ENCODE data around the gene LOC128125822.
A peak's percentile ranks its signal among the peaks of the same experiment; 100 is the strongest.
"Not testable (repeated sequence)": the region's sequence is repeated elsewhere in the genome, so short reads cannot be mapped to it uniquely, and the experiment has no call there.

LOC128125822 gene

GRCh38 chr6:63572044-63572746, at the start of gene LOC128125822, which contains the start of gene PTP4A1:
LOC128125822 (plus strand) TSS chr6:63572480.
PTP4A1 (plus strand) TSS chr6:63572480; CDS start chr6:63576881, 4,401 bp downstream.
- DNase-seq = peak; percentile 97

GRCh38 chr6:63522911-63523287, 49.4 kb upstream of the LOC128125822 start:
- DNase-seq = not testable (repeated sequence)

- no peak for DNase-seq
These were observed 48.6 kb upstream of the LOC128125822 start for GRCh38 chr6:63523630-63524029.

DNA sequence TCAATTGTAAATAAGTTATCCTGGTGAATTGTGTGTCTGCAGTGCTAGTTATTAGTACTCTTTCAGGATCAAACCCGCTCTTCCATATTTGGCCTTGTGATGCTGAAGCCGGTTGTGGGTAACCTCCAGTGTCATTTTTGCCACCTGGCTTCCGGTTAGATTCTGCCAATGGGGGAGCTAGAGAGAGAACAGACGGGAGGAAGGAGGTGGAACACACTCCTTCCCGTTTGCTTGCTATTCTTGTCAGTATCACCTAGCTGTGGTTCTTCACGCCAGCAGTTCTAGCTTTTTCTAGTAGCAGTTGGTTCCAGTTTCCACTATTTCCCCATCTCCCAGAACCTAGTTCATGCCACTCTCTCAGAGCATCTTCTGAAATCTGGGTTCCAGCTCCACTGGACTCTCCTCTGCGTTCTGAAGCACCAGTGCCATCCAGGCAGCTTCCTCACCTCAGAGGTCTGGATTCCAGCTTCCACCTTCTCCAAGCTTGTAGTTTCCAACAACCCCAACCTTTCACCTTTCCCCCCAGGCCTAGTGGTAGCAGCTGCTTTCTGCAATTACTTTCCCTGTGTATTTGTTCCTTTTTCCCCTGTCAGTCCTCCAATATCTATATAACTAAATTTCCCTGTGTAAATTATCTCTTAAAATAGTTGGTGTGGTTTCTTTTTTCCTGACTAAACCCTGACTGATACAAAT, 46.9 kb upstream of the LOC128125822 start:
- DNase-seq = no peak

DNA sequence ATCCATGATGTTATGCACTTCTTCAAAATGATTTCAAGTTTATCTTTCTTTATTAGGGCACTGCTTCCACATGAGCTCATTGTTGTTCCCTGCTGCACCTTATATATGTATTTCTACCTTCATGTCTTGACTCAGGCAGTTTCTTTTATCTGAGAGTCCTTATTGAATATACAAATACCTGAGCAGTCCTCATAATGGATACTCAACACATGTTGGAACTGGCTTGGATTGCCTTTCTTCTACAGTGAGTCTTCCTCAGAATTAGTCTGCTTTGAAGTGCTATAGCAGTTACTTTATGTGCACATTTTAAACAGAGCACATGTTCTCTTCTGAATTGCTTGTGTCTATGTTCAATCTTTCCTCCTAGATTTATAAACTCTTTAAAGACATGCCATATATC, 45.3 kb upstream of the LOC128125822 start:
- DNase-seq = no peak

GRCh38 chr6:63527658-63528514, 44.4 kb upstream of the LOC128125822 start:
- DNase-seq = no peak

DNA sequence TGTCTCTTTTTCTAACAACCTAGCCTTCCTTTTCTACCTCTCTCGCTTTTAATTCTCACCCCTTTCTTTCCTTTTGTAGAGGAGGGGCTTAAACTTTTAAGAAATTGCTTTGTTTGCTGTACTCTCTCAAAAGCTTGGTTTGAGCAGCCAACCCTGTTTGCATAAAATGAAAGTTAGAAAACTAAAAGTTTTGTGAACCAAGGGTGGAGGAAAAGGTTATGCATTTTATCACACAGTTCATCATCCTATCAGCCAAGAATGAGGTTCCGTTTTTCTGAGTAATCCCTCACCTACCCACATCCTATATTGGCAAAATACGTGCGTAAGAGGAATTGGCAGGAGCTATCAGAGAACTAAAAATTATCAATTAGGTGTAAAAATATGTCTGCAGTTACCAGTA, 42.8 kb upstream of the LOC128125822 start:
- no peak for DNase-seq

DNA sequence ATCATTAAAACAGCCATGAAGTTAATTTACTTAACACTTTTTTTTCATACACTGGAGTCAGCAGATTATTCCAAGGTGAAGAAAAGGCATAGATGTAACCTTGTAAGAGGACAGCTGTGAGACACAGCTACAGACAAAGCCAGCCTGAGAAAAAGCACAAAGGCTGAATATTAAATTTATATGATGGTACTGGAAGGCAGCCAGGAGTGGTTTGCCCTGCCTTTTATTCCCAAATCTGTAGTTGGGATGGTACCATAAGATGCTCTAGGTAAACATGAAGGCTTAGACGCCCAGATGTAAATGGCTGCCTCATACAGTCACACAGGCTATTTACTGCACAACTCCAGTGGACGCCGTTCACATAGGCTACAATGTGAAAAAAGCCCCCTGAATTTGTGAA, 42.1 kb upstream of the LOC128125822 start:
- DNase-seq = no peak

DNA sequence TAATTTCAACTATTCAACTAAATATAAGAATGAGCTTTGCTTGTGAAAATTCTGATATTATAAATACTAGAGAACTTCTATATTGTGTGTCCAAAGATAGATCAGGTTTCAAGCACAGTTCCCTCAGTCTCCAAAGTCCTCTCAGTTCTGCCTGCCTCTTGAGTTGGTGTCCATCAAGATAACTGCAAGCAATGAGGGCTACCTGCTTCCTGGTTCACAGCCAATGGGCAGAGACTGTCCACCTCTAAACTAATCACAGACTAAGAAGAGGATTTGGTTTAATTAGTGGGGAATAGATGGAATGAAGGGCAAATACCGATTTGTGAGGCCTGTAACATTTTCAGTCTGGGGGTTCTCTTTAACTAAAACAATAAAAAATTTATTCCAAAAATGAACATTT, 41.3 kb upstream of the LOC128125822 start:
- DNase-seq = no peak

GRCh38 chr6:63533026-63533425, 39.3 kb upstream of the LOC128125822 start:
- no peak for DNase-seq

DNA sequence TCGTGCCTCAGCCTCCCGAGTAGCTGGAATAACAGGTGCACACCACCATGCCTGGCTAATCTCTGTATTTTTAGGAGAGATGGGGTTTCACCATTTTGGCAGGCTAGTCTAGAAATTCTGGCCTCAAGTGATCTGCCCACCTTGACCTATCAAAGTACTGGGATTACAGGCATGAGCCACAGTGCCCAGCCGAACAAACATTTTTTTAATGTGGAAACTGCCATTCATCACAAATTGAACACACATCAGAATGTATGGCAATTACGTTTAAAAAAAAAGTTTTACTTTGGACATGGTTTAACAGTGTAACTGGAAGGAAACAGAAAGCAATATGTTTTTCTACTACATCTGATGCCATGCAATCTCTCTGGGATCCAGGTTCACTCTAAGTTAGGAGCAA, 38.3 kb upstream of the LOC128125822 start:
- no peak for DNase-seq

- DNase-seq = no peak
These were observed 34.9 kb upstream of the LOC128125822 start for GRCh38 chr6:63537201-63537958.

DNA sequence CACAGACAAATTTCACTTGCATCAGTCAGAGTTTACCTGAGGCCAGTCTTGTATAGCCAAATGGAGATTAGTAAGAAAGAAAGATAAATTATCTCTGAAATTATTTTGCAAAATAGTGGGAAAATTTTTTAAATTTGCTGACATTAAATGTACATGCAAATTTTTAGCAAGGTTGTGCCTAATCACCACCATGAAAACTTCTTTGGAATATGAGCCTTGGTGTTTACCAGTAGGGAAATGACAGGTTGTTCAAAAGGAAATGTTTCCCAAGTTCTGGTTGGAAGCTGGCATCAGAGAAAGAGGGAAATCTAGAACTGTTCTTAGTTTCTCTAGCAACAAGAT, 34.4 kb upstream of the LOC128125822 start:
- no peak for DNase-seq

DNA sequence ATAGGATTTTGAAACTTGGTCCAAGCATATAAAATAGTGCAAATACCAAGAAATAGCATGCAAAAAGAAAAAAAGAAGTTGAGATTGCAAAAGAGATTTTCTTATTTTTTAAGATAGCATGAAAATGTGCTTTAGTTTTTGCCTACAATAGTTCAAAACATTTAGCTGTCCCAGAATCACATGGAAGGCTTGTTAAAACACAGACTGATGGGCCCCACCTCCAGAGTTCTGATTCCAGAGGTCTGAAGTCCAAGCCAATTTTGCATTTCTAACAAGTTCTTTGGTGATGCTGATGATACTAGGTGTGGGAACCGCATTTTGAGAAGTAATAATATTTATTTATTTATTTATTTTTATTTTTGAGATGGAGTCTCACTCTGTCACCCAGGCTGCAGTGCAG, 33.7 kb upstream of the LOC128125822 start:
- no peak for DNase-seq

DNA sequence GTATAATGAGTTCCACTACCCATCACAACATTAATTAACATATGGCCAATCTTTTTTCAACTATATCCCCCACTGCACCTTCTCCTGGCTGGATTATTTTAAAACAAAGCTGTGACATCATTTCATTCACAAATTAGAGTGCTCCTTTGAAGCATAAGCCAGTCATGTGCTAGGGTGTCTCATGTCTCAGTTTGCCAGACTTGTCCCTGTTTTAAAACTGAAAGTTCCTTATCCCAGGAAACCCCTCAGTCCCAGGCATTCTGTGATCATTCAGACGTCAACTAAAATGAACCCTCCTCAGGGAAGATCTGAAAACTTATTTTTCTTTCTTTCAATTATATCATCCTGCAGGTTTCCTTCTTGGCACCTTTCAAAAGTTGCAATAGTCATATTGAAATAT, 29.3 kb upstream of the LOC128125822 start:
- no peak for DNase-seq

GRCh38 chr6:63543982-63544381, 28.3 kb upstream of the LOC128125822 start:
- no peak for DNase-seq

GRCh38 chr6:63546236-63546635, 26.0 kb upstream of the LOC128125822 start:
- DNase-seq = no peak

- no peak for DNase-seq
These were observed 25.6 kb upstream of the LOC128125822 start for GRCh38 chr6:63546697-63547096.

DNA sequence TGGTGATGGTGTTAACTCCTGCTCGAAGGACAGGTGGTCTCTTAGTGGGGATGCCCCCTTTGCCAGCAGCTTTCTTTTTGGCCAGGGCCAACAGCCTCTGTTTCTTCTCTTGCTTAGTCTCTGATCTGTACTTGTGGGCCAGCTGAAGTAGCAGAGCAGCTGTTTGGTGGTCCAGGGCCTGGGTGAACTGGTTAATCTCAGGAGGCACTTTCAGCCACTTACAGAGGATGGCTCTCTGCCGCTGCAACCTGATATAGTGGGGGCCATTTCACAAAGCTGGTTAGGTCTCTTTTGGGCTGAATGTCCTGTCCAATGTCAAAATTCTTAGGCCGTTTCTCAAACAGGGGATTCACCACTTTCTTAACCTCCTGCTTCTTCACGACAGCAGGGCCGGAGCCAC, 23.2 kb upstream of the LOC128125822 start:
- no peak for DNase-seq

- DNase-seq = no peak
These were observed 19.1 kb upstream of the LOC128125822 start for GRCh38 chr6:63553208-63553607.

GRCh38 chr6:63553900-63554299, 18.4 kb upstream of the LOC128125822 start:
- no peak for DNase-seq

DNA sequence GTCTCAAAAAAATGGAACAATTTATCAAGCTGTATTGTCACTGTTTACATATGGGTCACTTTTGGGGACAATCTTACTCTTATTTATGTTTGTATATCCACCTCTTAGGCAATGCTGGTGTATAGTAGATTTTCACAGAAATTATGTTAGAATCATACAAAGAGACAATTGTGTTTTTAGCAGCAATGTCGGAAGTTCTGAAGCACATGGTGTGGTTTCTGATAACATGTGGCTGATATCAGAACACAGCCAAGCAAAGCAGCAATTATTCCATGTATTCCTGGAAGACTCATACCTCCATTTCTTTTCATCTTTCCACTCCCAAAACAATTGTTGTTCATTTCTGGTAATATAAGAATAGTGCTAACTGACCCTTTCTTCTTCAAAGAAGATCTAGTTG, 17.5 kb upstream of the LOC128125822 start:
- DNase-seq = no peak

DNA sequence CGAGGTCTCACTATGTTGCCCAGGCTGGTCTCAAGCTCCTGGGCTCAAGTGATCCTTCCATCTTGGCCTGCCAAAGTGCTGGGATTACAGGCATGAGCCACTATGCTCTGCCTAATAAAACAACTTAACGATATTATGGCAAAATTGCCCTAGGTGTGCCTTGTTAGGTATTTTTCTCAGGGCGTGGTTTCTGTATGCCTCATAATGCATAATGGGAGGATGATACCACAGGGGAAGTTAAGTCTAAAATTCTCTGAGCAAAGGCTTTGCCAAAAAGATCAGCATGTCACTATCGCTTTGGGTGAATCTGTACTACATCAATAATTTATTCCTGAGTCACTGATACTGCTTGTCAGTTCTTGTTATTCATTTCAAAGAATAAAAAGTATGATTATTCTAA, 15.9 kb upstream of the LOC128125822 start:
- DNase-seq = no peak
